SK-N-SH treated with all-trans-retinoic acid at 6 μM for 48 hours (cell line): ENCODE results near the gene ACKR3.

Experiments used
- ATAC-seq: fragments of 200-7000 bp; cut with Tn5 transposase; 3 replicates; pipeline ENCODE4 v1.9.1; 2020; ENCODE audit warnings: mild to moderate bottlenecking, moderate library complexity
- BACH2 ChIP-seq: fragments of 250-450 bp; sonication (Bioruptor Pico); IDR thresholded peaks from 2 replicates; pipeline ENCODE4 v1.9.0; 2021; ENCODE audit warnings: mild to moderate bottlenecking, borderline replicate concordance
- CREB5 ChIP-seq: fragments of 250-450 bp; sonication (Bioruptor Pico); IDR thresholded peaks from 2 replicates; pipeline ENCODE4 v1.5.1; 2020; ENCODE audit warnings: low read depth, mild to moderate bottlenecking, moderate library complexity
- CSDC2 ChIP-seq: fragments of 250-450 bp; sonication (Bioruptor Pico); IDR thresholded peaks from 2 replicates; pipeline ENCODE4 v1.5.0; 2020; ENCODE audit warnings: mild to moderate bottlenecking, moderate library complexity
- CSRNP3 ChIP-seq: fragments of 250-450 bp; sonication (Bioruptor Pico); IDR thresholded peaks from 2 replicates; pipeline ENCODE4 v1.5.1; 2021; ENCODE audit warnings: mild to moderate bottlenecking, moderate library complexity
- GLIS3 ChIP-seq: fragments of 250-450 bp; sonication (Bioruptor Pico); IDR thresholded peaks from 2 replicates; pipeline ENCODE4 v1.5.0; 2020; ENCODE audit warnings: mild to moderate bottlenecking, moderate library complexity
- OSR1 ChIP-seq: fragments of 250-450 bp; sonication (Bioruptor Pico); IDR thresholded peaks from 2 replicates; pipeline ENCODE4 v1.8.0; 2022; ENCODE audit warnings: moderate library complexity, mild to moderate bottlenecking, inconsistent platforms
- PATZ1 ChIP-seq: fragments of 250-450 bp; sonication (Bioruptor Pico); IDR thresholded peaks from 2 replicates; pipeline ENCODE4 v1.8.0; 2020; ENCODE audit warnings: mild to moderate bottlenecking, moderate library complexity, borderline replicate concordance
- POU6F1 ChIP-seq: fragments of 250-450 bp; sonication (Bioruptor Pico); IDR thresholded peaks from 2 replicates; pipeline ENCODE4 v1.8.0; 2021; ENCODE audit warnings: low read depth, mild to moderate bottlenecking, moderate library complexity, borderline replicate concordance
- PPARA ChIP-seq: fragments of 250-450 bp; sonication (Bioruptor Pico); IDR thresholded peaks from 2 replicates; pipeline ENCODE4 v1.5.0; 2020; ENCODE audit warnings: mild to moderate bottlenecking, borderline replicate concordance
- RARB ChIP-seq: fragments of 250-450 bp; sonication (Bioruptor Pico); IDR thresholded peaks from 2 replicates; pipeline ENCODE4 v1.8.0; 2021; ENCODE audit warnings: mild to moderate bottlenecking, moderate library complexity
- SNAI2 ChIP-seq: fragments of 250-450 bp; sonication (Bioruptor Pico); IDR thresholded peaks from 2 replicates; pipeline ENCODE4 v1.5.0; 2020; ENCODE audit warnings: mild to moderate bottlenecking, moderate library complexity
- TCF4 ChIP-seq: fragments of 250-450 bp; sonication (Bioruptor Pico); IDR thresholded peaks from 2 replicates; pipeline ENCODE4 v1.8.0; 2021; ENCODE audit warnings: mild to moderate bottlenecking, moderate library complexity, borderline replicate concordance
- TOX ChIP-seq: fragments of 250-450 bp; sonication (Bioruptor Pico); IDR thresholded peaks from 2 replicates; pipeline ENCODE4 v1.8.0; 2021; ENCODE audit warnings: mild to moderate bottlenecking, moderate library complexity, borderline replicate concordance
- TSHZ2 ChIP-seq: fragments of 250-450 bp; sonication (Bioruptor Pico); IDR thresholded peaks from 2 replicates; pipeline ENCODE4 v1.5.0; 2020; ENCODE audit warnings: mild to moderate bottlenecking, moderate library complexity
- ZC3H10 ChIP-seq: fragments of 250-450 bp; sonication (Bioruptor Pico); IDR thresholded peaks from 2 replicates; pipeline ENCODE4 v1.5.1; 2021; ENCODE audit warnings: mild to moderate bottlenecking, moderate library complexity
- ZFP3 ChIP-seq: fragments of 250-450 bp; sonication (Bioruptor Pico); IDR thresholded peaks from 2 replicates; pipeline ENCODE4 v1.5.0; 2020; ENCODE audit warnings: mild to moderate bottlenecking, moderate library complexity
- ZFP30 ChIP-seq: fragments of 450-650 bp; formaldehyde crosslinking; IDR thresholded peaks from 2 replicates; pipeline ENCODE4 v1.5.0; 2022; ENCODE audit warnings: mild to moderate bottlenecking, moderate library complexity
- ZNF565 ChIP-seq: fragments of 450-650 bp; formaldehyde crosslinking; conservative IDR thresholded peaks from 2 replicates; pipeline ENCODE4 v1.5.0; 2020; ENCODE audit warnings: low read depth, mild to moderate bottlenecking, moderate library complexity
- ZNF70 ChIP-seq: fragments of 450-650 bp; formaldehyde crosslinking; IDR thresholded peaks from 2 replicates; pipeline ENCODE4 v1.5.0; 2020; ENCODE audit warnings: mild to moderate bottlenecking, moderate library complexity

Gene ACKR3

GRCh38 chr2:236527159-236527630 is 42.4 kb upstream of the ACKR3 start:
- TF ChIP-seq CSDC2 (CRISPR knock-in tag), result no peak
- no peak for TF ChIP-seq ZNF565 (CRISPR knock-in tag)
- TF ChIP-seq OSR1 (CRISPR knock-in tag), result no peak
- no peak for TF ChIP-seq CSRNP3 (CRISPR knock-in tag)
- TF ChIP-seq SNAI2 (CRISPR knock-in tag), result no peak
- TF ChIP-seq PATZ1 (CRISPR knock-in tag), result no peak
- TF ChIP-seq PPARA, result no peak
- TF ChIP-seq, all 23 proteins: peak for 0
- no peak for ATAC-seq

GRCh38 chr2:236529606-236530005 is 40.0 kb upstream of the ACKR3 start:
- TF ChIP-seq SNAI2 (CRISPR knock-in tag) (no peak), OSR1 (CRISPR knock-in tag) (no peak)
- TF ChIP-seq, all 23 proteins: peak for 0

GRCh38 chr2:236530512-236530911 is 39.1 kb upstream of the ACKR3 start:
- ATAC-seq, result no peak
- TF ChIP-seq PATZ1 (CRISPR knock-in tag) (no peak), SNAI2 (CRISPR knock-in tag) (no peak), GLIS3 (no peak)

More at GRCh38 chr2:236529606-236530005, 40.0 kb upstream of the ACKR3 start:
- ATAC-seq, result no peak

- ATAC-seq, result no peak
- TF ChIP-seq SNAI2 (CRISPR knock-in tag), result no peak
- TF ChIP-seq ZFP3 (CRISPR knock-in tag), result no peak
- TF ChIP-seq POU6F1, result no peak
- no peak for TF ChIP-seq CREB5
- TF ChIP-seq GLIS3, result no peak
- no peak for TF ChIP-seq OSR1 (CRISPR knock-in tag)
- TF ChIP-seq RARB (CRISPR knock-in tag), result no peak
- no peak for TF ChIP-seq PPARA
- TF ChIP-seq TCF4 (CRISPR knock-in tag), result no peak
- TF ChIP-seq BACH2 (CRISPR knock-in tag), result no peak
- TF ChIP-seq ZC3H10 (CRISPR knock-in tag), result no peak
- TF ChIP-seq ZNF70 (CRISPR knock-in tag), result no peak
Measured at GRCh38 chr2:236531195-236531594, 38.4 kb upstream of the ACKR3 start.

GRCh38 chr2:236531996-236532395 is 37.6 kb upstream of the ACKR3 start:
- no peak for ATAC-seq
- TF ChIP-seq TCF4 (CRISPR knock-in tag) (no peak), TSHZ2 (CRISPR knock-in tag) (no peak), ZFP30 (CRISPR knock-in tag) (no peak), CSDC2 (CRISPR knock-in tag) (no peak), CREB5 (no peak), TOX (CRISPR knock-in tag) (no peak), ZNF70 (CRISPR knock-in tag) (no peak), ZNF565 (CRISPR knock-in tag) (no peak), SNAI2 (CRISPR knock-in tag) (no peak), GLIS3 (no peak)
- TF ChIP-seq, all 23 proteins: peak for 0
